B cell (primary cell): ENCODE results near the gene CRY2. TPM values are rescaled to one million over a fixed set of nuclear protein-coding genes. Genes with fewer than 3 reads are reported as not detected.

Source experiments
- ATAC-seq: fragments of 200-7000 bp; cut with Tn5 transposase; one replicate; pipeline ENCODE4 v1.10.0; 2021; ENCODE audit warnings: low read depth, mild to moderate bottlenecking, moderate number of reproducible peaks, moderate library complexity
- CTCF ChIA-PET: fragments of 350-600 bp; sonication (Branson Sonifier 250); formaldehyde crosslinking; loops from one replicate; lab custom pipeline; 2021; ENCODE audit warnings: antibody characterized with exemption, inconsistent platforms; lab: Charles Lee
- POLR2A ChIA-PET: fragments of 350-600 bp; sonication (Branson Sonifier 250); formaldehyde crosslinking; loops from one replicate; lab custom pipeline; 2021; ENCODE audit warnings: antibody characterized with exemption; lab: Charles Lee
- DNase-seq: peaks from one replicate; pipeline ENCODE4 v3.0.0; 2013
- H2AFZ ChIP-seq: 2 replicates; pipeline ENCODE4 v1.6.1; 2012; ENCODE audit warnings: mild to moderate bottlenecking, low read depth, low read length; ENCODE audit not compliant: insufficient read depth, poor library complexity, severe bottlenecking
- H3K27ac ChIP-seq, 2 donors: 1 replicate in 1 of 2; 2 replicates in 1 of 2; pipeline ENCODE4 v1.5.1; 2012 to 2013; ENCODE audit warnings: low read length in 2 of 2, mild to moderate bottlenecking in 2 of 2, moderate library complexity in 1 of 2
- H3K27me3 ChIP-seq, 4 experiments: fragments of 200-600 bp in 1 of 4; sonication (generic) in 1 of 4; replicated peaks in 1 of 4; 1 replicate in 2 of 4; 2 replicates in 2 of 4; pipeline versions ENCODE4 v1.6.1 to v1.7.0; 2013 to 2016; ENCODE audit warnings: low read length in 3 of 4, mild to moderate bottlenecking in 2 of 4, mixed read lengths in 1 of 4, moderate library complexity in 1 of 4; ENCODE audit not compliant: insufficient read depth in 4 of 4, control insufficient read depth in 3 of 4; ENCODE audit errors: control extremely low read depth in 1 of 4
- H3K36me3 ChIP-seq, 2 experiments: replicated peaks in 1 of 2; 1 replicate in 1 of 2; 2 replicates in 1 of 2; pipeline versions ENCODE4 v1.6.1 to v1.7.1; 2013; ENCODE audit warnings: low read length in 1 of 2; ENCODE audit not compliant: insufficient read depth in 2 of 2, control insufficient read depth in 1 of 2; ENCODE audit errors: control extremely low read depth in 1 of 2, extremely low read depth in 1 of 2
- H3K4me1 ChIP-seq, 2 donors: fragments of 200-600 bp in 1 of 2; sonication (generic) in 1 of 2; 1 replicate in 1 of 2; 2 replicates in 1 of 2; pipeline versions ENCODE4 v1.5.1 to v1.6.1; 2013 to 2017; ENCODE audit warnings: low read length in 2 of 2; ENCODE audit not compliant: control insufficient read depth in 2 of 2, insufficient read depth in 2 of 2
- H3K4me2 ChIP-seq: replicated peaks from 2 replicates; pipeline ENCODE3; 2012; ENCODE audit warnings: mild to moderate bottlenecking, low read depth, low read length; ENCODE audit not compliant: poor library complexity, severe bottlenecking
- H3K4me3 ChIP-seq, 5 experiments: fragments of 200-600 bp in 1 of 5; sonication (generic) in 1 of 5; 1 replicate in 3 of 5; 2 replicates in 2 of 5; pipeline versions ENCODE4 v1.5.1 to v1.7.0; 2011 to 2016; ENCODE audit warnings: low read length in 4 of 5, mild to moderate bottlenecking in 4 of 5, low read depth in 2 of 5, control low read depth in 1 of 5, moderate library complexity in 1 of 5; ENCODE audit not compliant: insufficient read depth in 1 of 5; ENCODE audit errors: control extremely low read depth in 1 of 5, extremely low read depth in 1 of 5
- H3K79me2 ChIP-seq: fragments of 200-600 bp; sonication (generic); one replicate; pipeline ENCODE4 v1.6.0; 2016; ENCODE audit warnings: low read length; ENCODE audit not compliant: control insufficient read depth, insufficient read depth
- H3K9ac ChIP-seq: fragments of 200-600 bp; sonication (generic); 2 replicates; pipeline ENCODE4 v1.6.1; 2017; ENCODE audit warnings: mild to moderate bottlenecking, low read length, moderate library complexity
- H3K9me3 ChIP-seq, 3 donors: one replicate each; pipeline versions ENCODE4 v1.6.1 to v1.7.1; 2013; ENCODE audit warnings: low read length in 2 of 3; ENCODE audit not compliant: control insufficient read depth in 2 of 3, insufficient read depth in 1 of 3; ENCODE audit errors: control extremely low read depth in 1 of 3
- H4K20me1 ChIP-seq: 2 replicates; pipeline ENCODE4 v1.6.0; 2012; ENCODE audit warnings: mild to moderate bottlenecking, low read length; ENCODE audit not compliant: insufficient read depth, control insufficient read depth, poor library complexity, severe bottlenecking
- H3K27ac Mint-ChIP-seq: one replicate; pipeline ENCODE4 v1.8.0; 2021; ENCODE audit warnings: mixed read lengths
- H3K27me3 Mint-ChIP-seq: one replicate; pipeline ENCODE4 v1.8.0; 2021; ENCODE audit warnings: mixed read lengths
- H3K4me1 Mint-ChIP-seq: one replicate; pipeline ENCODE4 v1.8.0; 2021; ENCODE audit warnings: mixed read lengths
- H3K4me3 Mint-ChIP-seq: one replicate; pipeline ENCODE4 v1.8.0; 2021; ENCODE audit warnings: mixed read lengths
- H3K9me3 Mint-ChIP-seq: one replicate; pipeline ENCODE4 v1.8.0; 2022; ENCODE audit warnings: mixed read lengths; ENCODE audit not compliant: insufficient read depth
- CTCF ChIP-seq: fragments of 200-600 bp; IDR thresholded peaks from one replicate; pipeline ENCODE4 v1.8.0; 2022; ENCODE audit warnings: antibody characterized with exemption, mild to moderate bottlenecking
- EZH2 ChIP-seq: IDR thresholded peaks from 2 replicates; pipeline ENCODE4 v1.6.1; 2012; ENCODE audit warnings: borderline replicate concordance, low read depth, mild to moderate bottlenecking, moderate library complexity, low read length; ENCODE audit not compliant: insufficient read depth, poor library complexity, severe bottlenecking
- WGBS: methylation state at CpG from one replicate; pipeline ENCODE4 v1.1.5; 2013; ENCODE audit warnings: missing lambda C conversion rate; ENCODE audit not compliant: insufficient coverage; 5-methylcytosine and 5-hydroxymethylcytosine counted together
- intact Hi-C: fragments of 100-400 bp; cut with micrococcal nuclease; formaldehyde crosslinking; loops from one replicate; pipeline ENCODE4 v1.10.0; 2022
- polyA plus RNA-seq: library from polyadenylated mRNA; depleted of rRNA; stranded (reverse); fragments of >200 nt; gene quantifications from 2 replicates; pipeline ENCODE4 v1.2.3, GENCODE V29; 2012
- total RNA-seq, 2 donors: library from RNA; stranded (reverse); fragments of 120-200 nt in 1 of 2; gene quantifications; 1 replicate in 1 of 2; 2 replicates in 1 of 2; pipeline versions ENCODE4 v1.2.3 to v1.2.4, GENCODE V29; 2013 to 2022

Gene CRY2
- total and polyA plus RNA-seq, 2 donors (not counting 1 experiment from before 2014, with no cell fraction given) = 20.4 to 65.1 TPM

- CTCF ChIA-PET = interaction anchor here (1.8 kb wide), 1 partner anchor 30 kb away, joined by 8 read pairs; no protein-coding TSS in a partner anchor
- H3K27ac Mint-ChIP-seq = no peak overlapping the region
Observed at GRCh38 chr11:45801723-45802315, 45.5 kb upstream of the CRY2 start.

More at GRCh38 chr11:45801723-45802315, 45.5 kb upstream of the CRY2 start:
- Histone ChIP-seq H3K9me3 (peaks cover 0 to 7% (median 0%) of the 10 kb centered on the region in 3 donors), H3K9ac (no peak overlapping the region), H3K27me3 (no peaks in the 10 kb centered on the region), H3K27ac (no peak overlapping the region), H3K79me2 (peaks cover 17% of the 10 kb centered on the region), H3K4me2 (no peak overlapping the region), H3K4me3 (no peak overlapping the region), H4K20me1 (no peaks in the 10 kb centered on the region), H3K4me1 (peaks cover 15 to 22% of the 10 kb centered on the region in 2 donors), H3K36me3 (no peaks in the 10 kb centered on the region), H2AFZ (no peak overlapping the region)
- no peak for TF ChIP-seq EZH2
- no peak for TF ChIP-seq CTCF
- Mint-ChIP-seq H3K4me1 (peaks cover 17% of the 10 kb centered on the region), H3K9me3 (no peaks in the 10 kb centered on the region), H3K4me3 (no peak overlapping the region), H3K27me3 (no peaks in the 10 kb centered on the region)
- DNase-seq (peak; percentile 35), ATAC-seq (no peak)
- POLR2A ChIA-PET = no interaction called here
- intact Hi-C loops = no loop called here
- WGBS = 90% methylated on average over 2 of the region's 2 CpGs
